Trophoblast cell (in vitro differentiated cells and primary cell): ENCODE results near the gene MRGPRX2. TPM values are rescaled to one million over a fixed set of nuclear protein-coding genes. Genes with fewer than 3 reads are reported as not detected.

Experiments
- DNase-seq, 2 donors: peaks; one replicate each; pipeline ENCODE4 v3.0.0-alpha.2; 2016
- H2AFZ ChIP-seq: 2 replicates; pipeline ENCODE4 v1.6.1; 2013; ENCODE audit warnings: low read length, moderate library complexity, mild to moderate bottlenecking; ENCODE audit not compliant: insufficient read depth, poor library complexity
- H2AK5ac ChIP-seq: 2 replicates; pipeline ENCODE4 v1.6.1; 2013; ENCODE audit warnings: mild to moderate bottlenecking, low read length
- H2BK120ac ChIP-seq: 2 replicates; pipeline ENCODE4 v1.6.1; 2013; ENCODE audit warnings: low read length, mild to moderate bottlenecking, moderate library complexity; ENCODE audit not compliant: insufficient read depth, poor library complexity
- H2BK12ac ChIP-seq: 2 replicates; pipeline ENCODE4 v1.6.1; 2013; ENCODE audit warnings: mild to moderate bottlenecking, low read length, moderate library complexity
- H2BK5ac ChIP-seq: 2 replicates; pipeline ENCODE4 v1.6.1; 2013; ENCODE audit warnings: low read length, low read depth, moderate library complexity, mild to moderate bottlenecking; ENCODE audit not compliant: poor library complexity
- H3K14ac ChIP-seq: 2 replicates; pipeline ENCODE4 v1.6.1; 2013; ENCODE audit warnings: mild to moderate bottlenecking, low read length
- H3K18ac ChIP-seq: 2 replicates; pipeline ENCODE4 v1.6.1; 2013; ENCODE audit warnings: mild to moderate bottlenecking, low read length
- H3K23ac ChIP-seq: 2 replicates; pipeline ENCODE4 v1.6.1; 2013; ENCODE audit warnings: low read length
- H3K27ac ChIP-seq: 2 replicates; pipeline ENCODE4 v1.5.1; 2013; ENCODE audit warnings: low read depth, mild to moderate bottlenecking, inconsistent platforms, low read length, moderate library complexity
- H3K27me3 ChIP-seq: 2 replicates; pipeline ENCODE4 v1.6.1; 2013; ENCODE audit warnings: inconsistent platforms, mild to moderate bottlenecking, low read length, moderate library complexity; ENCODE audit not compliant: insufficient read depth
- H3K36me3 ChIP-seq, 2 experiments: 1 replicate in 1 of 2; 2 replicates in 1 of 2; pipeline ENCODE4 v1.6.1; 2013; ENCODE audit warnings: low read length in 2 of 2, mild to moderate bottlenecking in 2 of 2, moderate library complexity in 1 of 2; ENCODE audit not compliant: insufficient read depth in 2 of 2, control insufficient read depth in 1 of 2
- H3K4ac ChIP-seq: 2 replicates; pipeline ENCODE4 v1.6.1; 2013; ENCODE audit warnings: low read depth, mild to moderate bottlenecking, low read length, moderate library complexity
- H3K4me1 ChIP-seq, 2 experiments: 1 replicate in 1 of 2; 2 replicates in 1 of 2; pipeline ENCODE4 v1.6.1; 2013; ENCODE audit warnings: low read length in 2 of 2, mild to moderate bottlenecking in 2 of 2, moderate library complexity in 1 of 2; ENCODE audit not compliant: insufficient read depth in 2 of 2, control insufficient read depth in 1 of 2
- H3K4me2 ChIP-seq: 2 replicates; pipeline ENCODE4 v1.6.1; 2013; ENCODE audit warnings: inconsistent platforms, mild to moderate bottlenecking, low read length, moderate library complexity
- H3K4me3 ChIP-seq: 2 replicates; pipeline ENCODE4 v1.5.1; 2013; ENCODE audit warnings: mild to moderate bottlenecking, low read depth, low read length, inconsistent platforms
- H3K79me1 ChIP-seq: one replicate; pipeline ENCODE4 v1.6.1; 2013; ENCODE audit warnings: low read length
- H3K79me2 ChIP-seq: 2 replicates; pipeline ENCODE4 v1.6.1; 2013; ENCODE audit warnings: low read length, mild to moderate bottlenecking; ENCODE audit not compliant: control insufficient read depth, insufficient read depth, poor library complexity
- H3K9ac ChIP-seq: 2 replicates; pipeline ENCODE4 v1.6.1; 2013; ENCODE audit warnings: mild to moderate bottlenecking, low read length
- H3K9me3 ChIP-seq: 2 replicates; pipeline ENCODE4 v1.6.1; 2013; ENCODE audit warnings: low read depth, mild to moderate bottlenecking, control low read depth, inconsistent platforms, low read length; ENCODE audit not compliant: insufficient read depth
- H4K12ac ChIP-seq: 2 replicates; pipeline ENCODE4 v1.6.1; 2013; ENCODE audit warnings: low read depth, mild to moderate bottlenecking, low read length, moderate library complexity
- H4K8ac ChIP-seq: 2 replicates; pipeline ENCODE4 v1.6.1; 2013; ENCODE audit warnings: low read depth, mild to moderate bottlenecking, low read length, moderate library complexity
- H4K91ac ChIP-seq: one replicate; pipeline ENCODE4 v1.6.1; 2013; ENCODE audit warnings: low read depth, mild to moderate bottlenecking, low read length, moderate library complexity
- WGBS: extraction: QIAGEN DNeasy Blood & Tissue Kit; methylation state at CpG from one replicate; pipeline ENCODE4 v1.1.7; 2013; ENCODE audit warnings: missing lambda C conversion rate; ENCODE audit not compliant: insufficient read length, insufficient coverage; ENCODE audit errors: extremely low coverage; 5-methylcytosine and 5-hydroxymethylcytosine counted together
- polyA plus RNA-seq: library from polyadenylated mRNA; stranded (reverse); fragments of 200-250 nt; gene quantifications from 2 replicates; pipeline ENCODE4 v1.2.3, GENCODE V29; 2013

The MRGPRX2 gene
- polyA plus RNA-seq = 1.4 TPM in 2 replicates

GRCh38 chr11:19060629-19061028 is at the start of gene MRGPRX2:
Gene MRGPRX2, minus strand, starts transcription at chr11:19060717. Its CDS starts 4,315 bp downstream, at chr11:19056402.
- H3K9ac ChIP-seq = no peak within 1 kb of the TSS
- no peak within 1 kb of the TSS for H2AFZ ChIP-seq
- no peaks in the 10 kb centered on the region for H3K9me3 ChIP-seq
- H3K79me1 ChIP-seq = no peaks in the 10 kb centered on the region
- H3K14ac ChIP-seq = no peak within 1 kb of the TSS
- H4K12ac ChIP-seq = no peak within 1 kb of the TSS
- no peak within 1 kb of the TSS for H4K8ac ChIP-seq
- no peaks in the 10 kb centered on the region for H3K79me2 ChIP-seq
- H3K4me2 ChIP-seq = no peak within 1 kb of the TSS
- H2AK5ac ChIP-seq = no peak within 1 kb of the TSS
- no peaks in the 10 kb centered on the region for H3K4me1 ChIP-seq
- H2BK12ac ChIP-seq = no peak within 1 kb of the TSS
- H3K23ac ChIP-seq = no peak within 1 kb of the TSS
- no peak within 1 kb of the TSS for H3K27ac ChIP-seq
- WGBS = no CpG with 5 or more reads among the region's 4 CpGs
- no peak within 1 kb of the TSS for H3K18ac ChIP-seq
- H3K4ac ChIP-seq = no peak within 1 kb of the TSS
- no peak for DNase-seq
- no peaks in the 10 kb centered on the region for H3K27me3 ChIP-seq
- no peaks in the 10 kb centered on the region for H3K36me3 ChIP-seq
- no peak within 1 kb of the TSS for H3K4me3 ChIP-seq
- H2BK5ac ChIP-seq = no peak within 1 kb of the TSS
- no peak within 1 kb of the TSS for H2BK120ac ChIP-seq
- no peak within 1 kb of the TSS for H4K91ac ChIP-seq

- Histone ChIP-seq H3K4me1 (no peaks in the 10 kb centered on the region), H2BK12ac (no peak overlapping the region), H3K23ac (no peak overlapping the region), H4K8ac (no peak overlapping the region), H3K14ac (no peak overlapping the region), H2BK120ac (no peak overlapping the region), H3K36me3 (no peaks in the 10 kb centered on the region), H4K91ac (no peak overlapping the region), H2BK5ac (no peak overlapping the region), H3K79me2 (no peaks in the 10 kb centered on the region), H4K12ac (no peak overlapping the region), H3K4me3 (no peak overlapping the region), H3K4me2 (no peak overlapping the region), H3K27me3 (peaks cover 2% of the 10 kb centered on the region), H3K79me1 (no peaks in the 10 kb centered on the region), H3K4ac (no peak overlapping the region), H2AK5ac (no peak overlapping the region), H3K27ac (no peak overlapping the region), H3K9me3 (no peaks in the 10 kb centered on the region), H3K18ac (no peak overlapping the region), H2AFZ (no peak overlapping the region), H3K9ac (no peak overlapping the region)
- WGBS = no CpG with 5 or more reads among the region's 3 CpGs
- no peak for DNase-seq
These were observed 49.8 kb upstream of the MRGPRX2 start for GRCh38 chr11:19110295-19110694.

GRCh38 chr11:19107125-19107524 is 46.6 kb upstream of the MRGPRX2 start:
- Histone ChIP-seq H3K4me3 (no peak overlapping the region), H4K8ac (no peak overlapping the region), H3K18ac (no peak overlapping the region), H3K4me1 (no peaks in the 10 kb centered on the region), H3K4ac (no peak overlapping the region), H3K9ac (no peak overlapping the region), H3K79me1 (no peaks in the 10 kb centered on the region), H3K9me3 (no peaks in the 10 kb centered on the region), H3K27ac (no peak overlapping the region), H4K12ac (no peak overlapping the region), H3K79me2 (no peaks in the 10 kb centered on the region), H2AFZ (no peak overlapping the region), H3K23ac (no peak overlapping the region), H3K4me2 (no peak overlapping the region), H4K91ac (no peak overlapping the region), H2AK5ac (no peak overlapping the region), H2BK120ac (no peak overlapping the region), H2BK12ac (no peak overlapping the region), H2BK5ac (no peak overlapping the region), H3K14ac (no peak overlapping the region), H3K36me3 (no peaks in the 10 kb centered on the region), H3K27me3 (no peaks in the 10 kb centered on the region)
- WGBS = no CpG with 5 or more reads among the region's 1 CpG
- no peak for DNase-seq

GRCh38 chr11:19105011-19105410 is 44.5 kb upstream of the MRGPRX2 start:
- no CpG with 5 or more reads among the region's 1 CpG for WGBS
- H2BK5ac ChIP-seq = no peak overlapping the region
- H2AK5ac ChIP-seq = no peak overlapping the region
- no peak overlapping the region for H3K18ac ChIP-seq
- H3K9ac ChIP-seq = no peak overlapping the region
- no peak overlapping the region for H4K12ac ChIP-seq
- no peak overlapping the region for H2BK12ac ChIP-seq
- no peak overlapping the region for H3K14ac ChIP-seq
- no peaks in the 10 kb centered on the region for H3K27me3 ChIP-seq
- no peak for DNase-seq
- no peak overlapping the region for H3K27ac ChIP-seq
- H3K4me1 ChIP-seq = no peaks in the 10 kb centered on the region
- H4K8ac ChIP-seq = no peak overlapping the region
- H3K9me3 ChIP-seq = peaks cover 2% of the 10 kb centered on the region
- H3K4me3 ChIP-seq = no peak overlapping the region
- no peak overlapping the region for H3K4ac ChIP-seq
- H3K4me2 ChIP-seq = no peak overlapping the region
- H4K91ac ChIP-seq = no peak overlapping the region
- H2AFZ ChIP-seq = no peak overlapping the region
- H3K36me3 ChIP-seq = no peaks in the 10 kb centered on the region
- H3K79me1 ChIP-seq = no peaks in the 10 kb centered on the region
- H3K23ac ChIP-seq = no peak overlapping the region
- no peak overlapping the region for H2BK120ac ChIP-seq
- H3K79me2 ChIP-seq = no peaks in the 10 kb centered on the region
